ENCODE data around the gene UAP1.

The UAP1 gene

GRCh38 chr1:162561616-162562469 lies at the start of gene UAP1:
Gene UAP1, plus strand, starts transcription at chr1:162561722. Its CDS starts 4,347 bp downstream, at chr1:162566069.
- no peak for FAIRE-seq

- no peak for FAIRE-seq
Observed at GRCh38 chr1:162527314-162527713, 34.2 kb upstream of the UAP1 start.

GRCh38 chr1:162530307-162530987 lies 31.1 kb upstream of the UAP1 start:
- no peak for FAIRE-seq

- FAIRE-seq = no peak
Observed at GRCh38 chr1:162530988-162531319, 30.6 kb upstream of the UAP1 start.

GRCh38 chr1:162535501-162535900 lies 26.0 kb upstream of the UAP1 start:
- FAIRE-seq = no peak

- FAIRE-seq = no peak
Observed at GRCh38 chr1:162536511-162536910, 25.0 kb upstream of the UAP1 start.

- no peak for FAIRE-seq
Observed at GRCh38 chr1:162537216-162537615, 24.3 kb upstream of the UAP1 start.

- FAIRE-seq = no peak
Observed at GRCh38 chr1:162538815-162539431, 22.6 kb upstream of the UAP1 start.

- no peak for FAIRE-seq
Observed at GRCh38 chr1:162541619-162542141, 19.8 kb upstream of the UAP1 start.

GRCh38 chr1:162543228-162543627 lies 18.3 kb upstream of the UAP1 start:
- no peak for FAIRE-seq

GRCh38 chr1:162548170-162548569 lies 13.4 kb upstream of the UAP1 start:
- FAIRE-seq = no peak

- FAIRE-seq = no peak
Observed at GRCh38 chr1:162549001-162549400, 12.5 kb upstream of the UAP1 start.

GRCh38 chr1:162550925-162551324 lies 10.6 kb upstream of the UAP1 start:
- no peak for FAIRE-seq

GRCh38 chr1:162551969-162552683 lies 9.4 kb upstream of the UAP1 start:
- FAIRE-seq = no peak

GRCh38 chr1:162552684-162553252 lies 8.8 kb upstream of the UAP1 start:
- no peak for FAIRE-seq

GRCh38 chr1:162554258-162554657 lies 7.3 kb upstream of the UAP1 start:
- FAIRE-seq = no peak

- FAIRE-seq = no peak
Observed at GRCh38 chr1:162557536-162557935, 4.0 kb upstream of the UAP1 start.

- FAIRE-seq = no peak
Observed at GRCh38 chr1:162560303-162561036, 1.1 kb upstream of the UAP1 start.

- FAIRE-seq = no peak
Observed at GRCh38 chr1:162561037-162561615, 396 bp upstream of the UAP1 start.

- FAIRE-seq = no peak
Observed at GRCh38 chr1:162562470-162562828, 927 bp downstream of the UAP1 start.

- FAIRE-seq = no peak
Observed at GRCh38 chr1:162564762-162565218, 3.3 kb downstream of the UAP1 start.
